Colonic mucosa (tissue), 4 donors: ENCODE data around the gene APOH. TPM values are rescaled to one million over a fixed set of nuclear protein-coding genes. Genes with fewer than 3 reads are reported as not detected.

Source experiments
- DNase-seq: peaks from one replicate; pipeline ENCODE4 v3.0.0-alpha.2; 2020
- H3K27ac ChIP-seq: fragments of 200-600 bp; one replicate; pipeline ENCODE4 v1.8.0; 2021
- H3K27me3 ChIP-seq: fragments of 200-600 bp; one replicate; pipeline ENCODE4 v1.8.0; 2021
- H3K36me3 ChIP-seq: fragments of 200-600 bp; one replicate; pipeline ENCODE4 v1.8.0; 2021
- H3K4me1 ChIP-seq: fragments of 200-600 bp; one replicate; pipeline ENCODE4 v1.8.0; 2021; ENCODE audit warnings: mild to moderate bottlenecking
- H3K4me3 ChIP-seq: fragments of 200-600 bp; one replicate; pipeline ENCODE4 v1.8.0; 2021
- H3K9ac ChIP-seq, 2 donors: one replicate each; pipeline ENCODE4 v1.7.0; 2013; ENCODE audit warnings: control low read depth in 2 of 2, low read depth in 2 of 2, low read length in 2 of 2
- H3K9me3 ChIP-seq: fragments of 200-600 bp; one replicate; pipeline ENCODE4 v1.8.0; 2021
- CTCF ChIP-seq: fragments of 200-600 bp; IDR thresholded peaks from one replicate; pipeline ENCODE4 v1.8.0; 2022; ENCODE audit warnings: antibody characterized with exemption, mild to moderate bottlenecking
- intact Hi-C: fragments of 100-400 bp; cut with DNase I; formaldehyde crosslinking; loops from one replicate; pipeline ENCODE4 v1.14.1; 2022
- total RNA-seq, 2 donors: library from RNA; stranded (reverse); fragmentation: NEBNext Ultra II Directional in 1 of 2; extraction: Animal tissue kit (Norgen Biotek cat#: 25700) in 1 of 2; gene quantifications; one replicate each; pipeline ENCODE4 v1.2.1, GENCODE V29; 2021
- donor health status: healthy.
- donor health status: DM: no; HTN: no; CAD: no.
- donor health status: DM: no; HTN: no; CAD: no.

The APOH gene
- total RNA-seq, 2 donors from 2014 or later = 1.1 to 5.1 TPM

GRCh38 chr17:66272811-66273585 lies 43.8 kb upstream of the APOH start:
- H3K4me1 ChIP-seq = no peaks in the 10 kb centered on the region

GRCh38 chr17:66271512-66271911 lies 42.3 kb upstream of the APOH start:
- H3K36me3 ChIP-seq = no peaks in the 10 kb centered on the region

More at GRCh38 chr17:66272811-66273585, 43.8 kb upstream of the APOH start:
- no peak for TF ChIP-seq CTCF
- Histone ChIP-seq H3K36me3 (no peaks in the 10 kb centered on the region), H3K27me3 (no peaks in the 10 kb centered on the region), H3K9me3 (no peaks in the 10 kb centered on the region), H3K9ac (no peak overlapping the region), H3K4me3 (no peak overlapping the region), H3K27ac (no peak overlapping the region)
- DNase-seq = no peak
- intact Hi-C loops = no loop called here

GRCh38 chr17:66270106-66270505 lies 40.9 kb upstream of the APOH start:
- no peak overlapping the region for H3K9ac ChIP-seq
- no peaks in the 10 kb centered on the region for H3K4me1 ChIP-seq
- DNase-seq = no peak
- no peak for TF ChIP-seq CTCF
- no peaks in the 10 kb centered on the region for H3K36me3 ChIP-seq
- intact Hi-C loops = no loop called here
- no peak overlapping the region for H3K4me3 ChIP-seq
- no peaks in the 10 kb centered on the region for H3K9me3 ChIP-seq
- H3K27me3 ChIP-seq = no peaks in the 10 kb centered on the region
- H3K27ac ChIP-seq = no peak overlapping the region

More at GRCh38 chr17:66271512-66271911, 42.3 kb upstream of the APOH start:
- H3K4me3 ChIP-seq = no peak overlapping the region
- no peak overlapping the region for H3K9ac ChIP-seq
- no peaks in the 10 kb centered on the region for H3K9me3 ChIP-seq
- H3K27me3 ChIP-seq = no peaks in the 10 kb centered on the region
- intact Hi-C loops = no loop called here
- no peaks in the 10 kb centered on the region for H3K4me1 ChIP-seq
- no peak for TF ChIP-seq CTCF
- no peak for DNase-seq
- H3K27ac ChIP-seq = no peak overlapping the region

- no peak for DNase-seq
- no peak overlapping the region for H3K4me3 ChIP-seq
- H3K27ac ChIP-seq = no peak overlapping the region
- intact Hi-C loops = no loop called here
- H3K9ac ChIP-seq = no peak overlapping the region
- no peaks in the 10 kb centered on the region for H3K36me3 ChIP-seq
- H3K27me3 ChIP-seq = no peaks in the 10 kb centered on the region
- H3K4me1 ChIP-seq = no peaks in the 10 kb centered on the region
- H3K9me3 ChIP-seq = no peaks in the 10 kb centered on the region
- no peak for TF ChIP-seq CTCF
These were observed 39.2 kb upstream of the APOH start for GRCh38 chr17:66268247-66268927.

GRCh38 chr17:66264696-66265095 lies 35.5 kb upstream of the APOH start:
- TF ChIP-seq CTCF = no peak
- Histone ChIP-seq H3K27me3 (no peaks in the 10 kb centered on the region), H3K4me1 (no peaks in the 10 kb centered on the region), H3K36me3 (no peaks in the 10 kb centered on the region), H3K9me3 (no peaks in the 10 kb centered on the region), H3K27ac (no peak overlapping the region), H3K9ac (no peak overlapping the region), H3K4me3 (no peak overlapping the region)
- intact Hi-C loops = no loop called here
- DNase-seq = no peak
